ENCODE results near the gene ZNF565. TPM values are rescaled to one million over a fixed set of nuclear protein-coding genes. Genes with fewer than 3 reads are reported as not detected.
A peak's percentile ranks its signal among the peaks of the same experiment; 100 is the strongest.

The ZNF565 gene
- total RNA-seq, 4 donors from 2014 or later = 7.2 to 13.1 (median 7.4) TPM

DNA sequence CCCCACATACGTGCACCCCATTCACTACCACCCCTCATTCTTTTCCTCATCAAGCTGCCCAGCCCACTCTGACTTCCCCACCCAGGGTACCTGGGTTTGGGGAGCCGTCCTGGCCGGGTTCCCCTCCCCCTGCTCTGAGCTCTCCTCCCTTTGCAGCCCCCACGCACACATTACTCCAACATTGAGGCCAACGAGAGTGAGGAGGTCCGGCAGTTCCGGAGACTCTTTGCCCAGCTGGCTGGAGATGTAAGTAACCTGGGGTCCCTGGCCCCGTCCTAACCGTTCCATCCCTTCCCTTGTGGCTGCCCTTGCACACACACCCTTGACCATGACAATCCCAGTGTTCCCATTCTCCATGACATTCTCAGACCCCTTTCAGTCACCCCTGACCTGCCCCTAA, 72.0 kb downstream of the ZNF565 start:
- Histone ChIP-seq H3K27ac (no peak overlapping the region), H3K4me3 (replicated peaks in 1 of 3) (no peak overlapping the region), H3K27me3 (no peaks in the 10 kb centered on the region), H3K36me3 (peaks cover 41 to 45% of the 10 kb centered on the region in 2 donors), H3K9me3 (no peaks in the 10 kb centered on the region), H3K4me1 (peaks cover 0 to 14% of the 10 kb centered on the region in 2 donors)
- no peak for TF ChIP-seq POLR2A (IDR thresholded peaks at IDR 0.05)
- TF ChIP-seq, protein P1, sequence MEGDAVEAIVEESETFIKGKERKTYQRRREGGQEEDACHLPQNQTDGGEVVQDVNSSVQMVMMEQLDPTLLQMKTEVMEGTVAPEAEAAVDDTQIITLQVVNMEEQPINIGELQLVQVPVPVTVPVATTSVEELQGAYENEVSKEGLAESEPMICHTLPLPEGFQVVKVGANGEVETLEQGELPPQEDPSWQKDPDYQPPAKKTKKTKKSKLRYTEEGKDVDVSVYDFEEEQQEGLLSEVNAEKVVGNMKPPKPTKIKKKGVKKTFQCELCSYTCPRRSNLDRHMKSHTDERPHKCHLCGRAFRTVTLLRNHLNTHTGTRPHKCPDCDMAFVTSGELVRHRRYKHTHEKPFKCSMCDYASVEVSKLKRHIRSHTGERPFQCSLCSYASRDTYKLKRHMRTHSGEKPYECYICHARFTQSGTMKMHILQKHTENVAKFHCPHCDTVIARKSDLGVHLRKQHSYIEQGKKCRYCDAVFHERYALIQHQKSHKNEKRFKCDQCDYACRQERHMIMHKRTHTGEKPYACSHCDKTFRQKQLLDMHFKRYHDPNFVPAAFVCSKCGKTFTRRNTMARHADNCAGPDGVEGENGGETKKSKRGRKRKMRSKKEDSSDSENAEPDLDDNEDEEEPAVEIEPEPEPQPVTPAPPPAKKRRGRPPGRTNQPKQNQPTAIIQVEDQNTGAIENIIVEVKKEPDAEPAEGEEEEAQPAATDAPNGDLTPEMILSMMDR (IDR thresholded peaks at IDR 0.05) = no peak
- 94% methylated on average over 9 of the region's 9 CpGs for WGBS, 2 donors
- DNase-seq = no peak
- intact Hi-C loops (cut with DNase I) = no loop called here

DNA sequence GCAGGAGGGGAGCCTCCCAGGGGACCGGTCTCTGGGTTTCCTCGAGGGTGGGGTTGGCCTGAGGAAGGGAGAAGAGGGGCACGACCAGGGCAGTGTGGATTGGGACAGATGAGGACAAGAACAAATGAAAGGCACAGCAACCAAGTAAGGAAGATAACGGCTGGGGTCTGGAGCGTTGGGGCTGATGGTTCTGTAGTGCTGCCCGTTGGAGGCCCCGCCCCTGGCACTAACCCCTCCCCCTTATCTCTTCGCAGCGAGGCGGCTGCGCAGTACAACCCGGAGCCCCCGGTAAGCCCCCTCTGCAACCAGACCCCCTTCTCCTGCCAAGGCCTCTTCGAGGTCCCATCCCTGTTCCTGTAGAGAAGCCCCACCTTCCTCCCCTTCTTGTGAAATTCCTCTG, 72.4 kb downstream of the ZNF565 start:
- WGBS, 2 donors = 94% methylated on average over 14 of the region's 14 CpGs
- Histone ChIP-seq H3K27ac (no peak overlapping the region), H3K27me3 (no peaks in the 10 kb centered on the region), H3K9me3 (no peaks in the 10 kb centered on the region), H3K4me3 (replicated peaks in 1 of 3) (no peak overlapping the region), H3K36me3 (peaks cover 37 to 42% of the 10 kb centered on the region in 2 donors), H3K4me1 (peaks cover 3 to 18% of the 10 kb centered on the region in 2 donors)
- no peak for DNase-seq
- TF ChIP-seq, protein P1 (IDR thresholded peaks at IDR 0.05) = no peak
- TF ChIP-seq POLR2A (IDR thresholded peaks at IDR 0.05) = no peak
- intact Hi-C loops (cut with DNase I) = no loop called here

DNA sequence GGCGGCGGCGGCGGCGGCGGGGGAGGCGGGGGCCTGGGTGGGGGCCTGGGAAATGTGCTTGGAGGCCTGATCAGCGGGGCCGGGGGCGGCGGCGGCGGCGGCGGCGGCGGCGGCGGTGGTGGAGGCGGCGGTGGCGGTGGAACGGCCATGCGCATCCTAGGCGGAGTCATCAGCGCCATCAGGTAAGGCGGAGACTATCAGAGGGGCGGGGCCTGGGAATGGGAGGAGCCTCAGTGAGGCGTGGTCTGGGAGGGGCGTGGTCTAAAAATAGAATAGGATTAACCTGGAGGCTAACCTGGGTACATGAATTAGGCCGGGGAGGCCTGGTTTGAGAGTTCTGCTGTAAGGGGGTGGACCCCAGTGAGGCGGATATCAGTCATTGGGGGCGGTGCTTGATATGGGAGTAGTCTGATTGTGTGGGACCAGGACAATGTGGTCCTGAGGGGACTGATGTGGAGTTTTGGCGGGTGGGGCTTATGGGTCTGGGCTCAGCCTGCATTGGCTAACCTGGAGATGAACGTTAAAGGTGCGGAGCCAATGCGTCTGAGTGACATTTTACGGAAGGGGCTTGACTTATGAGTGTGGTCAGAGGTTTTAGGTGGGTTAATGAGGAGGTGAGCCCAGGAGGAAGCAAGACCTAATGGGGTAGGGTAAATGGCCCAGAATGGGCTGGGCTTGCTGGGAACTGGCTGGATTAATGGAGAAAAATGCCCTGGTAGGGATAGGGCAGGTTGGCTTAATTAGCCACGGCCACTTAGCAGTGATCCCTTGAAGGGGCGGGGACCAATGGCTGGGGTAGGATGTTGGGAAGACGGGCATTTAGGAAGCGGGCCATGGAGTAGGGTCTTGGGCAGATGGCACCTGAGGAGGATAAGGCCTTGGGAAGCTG, 73.2 kb downstream of the ZNF565 start:
- peaks cover 29 to 35% of the 10 kb centered on the region in 2 donors for H3K36me3 ChIP-seq
- TF ChIP-seq, protein P1 (IDR thresholded peaks at IDR 0.05) = no peak
- TF ChIP-seq POLR2A (IDR thresholded peaks at IDR 0.05) = peak in 1 of 2 donors; percentile 76
- no peaks in the 10 kb centered on the region for H3K27me3 ChIP-seq
- peaks cover 5 to 26% of the 10 kb centered on the region in 2 donors for H3K4me1 ChIP-seq
- intact Hi-C loops (cut with DNase I) = no loop called here
- H3K27ac ChIP-seq = peak overlapping the region; percentile 91 to 97 (median 96)
- peak overlapping the region in 2 of 3 donors; percentile 68 to 85 for H3K4me3 ChIP-seq (replicated peaks in 1 of 3)
- no peaks in the 10 kb centered on the region for H3K9me3 ChIP-seq
- DNase-seq = peak; percentile 76 to 83
- 35 to 45% methylated on average over 18 to 25 of the region's 42 CpGs for WGBS, 2 donors

DNA sequence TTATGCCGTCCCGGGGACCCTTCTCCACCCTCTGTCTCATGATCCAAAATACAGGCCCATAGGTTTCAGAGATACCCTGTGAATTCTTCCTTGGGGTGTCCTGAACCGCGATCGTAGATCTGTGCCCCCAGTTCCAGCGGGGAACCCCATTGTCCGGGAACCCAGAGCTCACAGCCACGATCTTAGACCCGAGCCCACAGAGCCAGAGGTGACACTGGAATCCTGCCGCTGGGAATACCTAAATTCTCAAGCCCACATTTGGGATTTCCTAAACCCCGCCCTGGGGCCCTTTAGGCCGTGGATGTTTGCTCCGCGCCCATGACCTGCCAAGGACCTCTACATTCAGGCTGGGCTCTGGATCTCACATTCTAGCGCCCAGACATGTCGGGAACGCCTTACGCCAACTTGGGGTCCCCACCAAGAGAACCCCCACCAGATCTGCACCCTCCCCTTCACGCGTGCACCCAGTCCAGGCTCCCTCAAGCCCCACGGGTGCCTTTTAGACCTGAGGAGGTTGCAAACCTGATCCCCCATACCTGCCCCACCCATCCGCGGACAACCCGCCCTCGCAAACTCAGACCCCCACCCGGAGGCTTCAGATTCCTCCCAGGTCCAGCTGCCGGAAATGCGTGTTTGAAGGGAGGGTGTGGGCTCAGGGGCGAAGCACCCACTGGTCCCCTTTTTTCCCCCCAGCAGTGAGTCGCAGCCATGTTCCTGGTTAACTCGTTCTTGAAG, 74.0 kb downstream of the ZNF565 start:
- DNase-seq = peak; percentile 49 to 53
- Histone ChIP-seq H3K4me3 (replicated peaks in 1 of 3) (peak overlapping the region; percentile 16 to 85 (median 68)), H3K36me3 (peaks cover 21 to 26% of the 10 kb centered on the region in 2 donors), H3K9me3 (no peaks in the 10 kb centered on the region), H3K27ac (peak overlapping the region; percentile 91 to 97 (median 96)), H3K27me3 (no peaks in the 10 kb centered on the region), H3K4me1 (peaks cover 5 to 26% of the 10 kb centered on the region in 2 donors)
- no peak for TF ChIP-seq POLR2A (IDR thresholded peaks at IDR 0.05)
- TF ChIP-seq, protein P1 (IDR thresholded peaks at IDR 0.05) = no peak
- intact Hi-C loops (cut with DNase I) = no loop called here
- 0 to 1% methylated on average over 26 to 29 of the region's 31 CpGs for WGBS, 2 donors

All from thyroid gland (tissue), 4 donors.